Neural progenitor cell (in vitro differentiated cells): ENCODE results near the gene RRM2. TPM values are rescaled to one million over a fixed set of nuclear protein-coding genes. Genes with fewer than 3 reads are reported as not detected.

Experiments used
- DNase-seq: peaks from one replicate; pipeline ENCODE4 v3.0.0-alpha.2; 2016; ENCODE audit warnings: low spot score
- H2AFZ ChIP-seq: fragments of 200-600 bp; sonication (generic); replicated peaks from 2 replicates; pipeline ENCODE4 v1.6.1; 2016; ENCODE audit warnings: antibody characterized with exemption
- H3F3A ChIP-seq: fragments of 200-600 bp; sonication (generic); 2 replicates; pipeline ENCODE4 v1.6.1; 2016; ENCODE audit warnings: antibody characterized with exemption, low read depth
- H3K27ac ChIP-seq: fragments of 200-600 bp; sonication (generic); 2 replicates; pipeline ENCODE4 v1.5.1; 2016; ENCODE audit warnings: mild to moderate bottlenecking
- H3K27me3 ChIP-seq: fragments of 200-600 bp; sonication (generic); 2 replicates; pipeline ENCODE4 v1.6.1; 2016; ENCODE audit warnings: mild to moderate bottlenecking, moderate library complexity
- H3K36me3 ChIP-seq: fragments of 200-600 bp; sonication (generic); 2 replicates; pipeline ENCODE4 v1.5.1; 2016
- H3K4me1 ChIP-seq: fragments of 200-600 bp; sonication (generic); 2 replicates; pipeline ENCODE4 v1.6.1; 2016; ENCODE audit warnings: mixed run types
- H3K4me2 ChIP-seq: fragments of 200-600 bp; sonication (generic); 2 replicates; pipeline ENCODE4 v1.6.1; 2016
- H3K4me3 ChIP-seq: fragments of 200-600 bp; sonication (generic); 2 replicates; pipeline ENCODE4 v1.5.1; 2016
- H3K79me2 ChIP-seq: fragments of 200-600 bp; sonication (generic); 2 replicates; pipeline ENCODE4 v1.6.1; 2016; ENCODE audit warnings: low read depth
- H3K9ac ChIP-seq: fragments of 200-600 bp; sonication (generic); 2 replicates; pipeline ENCODE4 v1.6.1; 2016
- H3K9me3 ChIP-seq: fragments of 200-600 bp; sonication (generic); 2 replicates; pipeline ENCODE4 v1.5.1; 2016; ENCODE audit warnings: low read depth
- H4K20me1 ChIP-seq: fragments of 200-600 bp; sonication (generic); 2 replicates; pipeline ENCODE4 v1.6.1; 2016; ENCODE audit warnings: low read depth
- H3K27ac Mint-ChIP-seq: 3 replicates; pipeline ENCODE4 v1.8.0; 2021; ENCODE audit warnings: mixed read lengths
- H3K27me3 Mint-ChIP-seq: 2 replicates; pipeline ENCODE4 v1.8.0; 2022; ENCODE audit warnings: low read depth, mild to moderate bottlenecking, inconsistent platforms, moderate library complexity, mixed read lengths; ENCODE audit not compliant: insufficient read depth
- H3K36me3 Mint-ChIP-seq: 3 replicates; pipeline ENCODE4 v1.8.0; 2021; ENCODE audit warnings: mixed read lengths
- H3K4me1 Mint-ChIP-seq: 3 replicates; pipeline ENCODE4 v1.8.0; 2021; ENCODE audit warnings: mixed read lengths
- H3K4me3 Mint-ChIP-seq: 3 replicates; pipeline ENCODE4 v1.8.0; 2021; ENCODE audit warnings: mild to moderate bottlenecking, moderate library complexity, mixed read lengths
- H3K9me3 Mint-ChIP-seq: 3 replicates; pipeline ENCODE4 v1.8.0; 2020; ENCODE audit warnings: mixed read lengths
- EZH2 ChIP-seq: fragments of 200-600 bp; sonication (generic); IDR thresholded peaks from 2 replicates; pipeline ENCODE4 v1.6.1; 2017; ENCODE audit warnings: antibody characterized with exemption, mild to moderate bottlenecking, moderate library complexity
- EZH2phosphoT487 ChIP-seq: fragments of 200-600 bp; sonication (generic); IDR thresholded peaks from 2 replicates; pipeline ENCODE4 v1.6.1; 2017; ENCODE audit warnings: antibody characterized with exemption
- total RNA-seq: library from RNA; depleted of rRNA; stranded (reverse); fragments of >200 nt; gene quantifications from 2 replicates; pipeline ENCODE4 v1.2.3, GENCODE V29; 2015; ENCODE audit warnings: low replicate concordance
- TF ChIP-seq, protein P1 (sequence below): fragments of 200-600 bp; sonication (generic); IDR thresholded peaks from 2 replicates; pipeline ENCODE4 v1.5.1; 2017; ENCODE audit warnings: antibody characterized with exemption, mild to moderate bottlenecking

Gene RRM2
- total RNA-seq, 1 donor from 2014 or later = 66.0 TPM

DNA sequence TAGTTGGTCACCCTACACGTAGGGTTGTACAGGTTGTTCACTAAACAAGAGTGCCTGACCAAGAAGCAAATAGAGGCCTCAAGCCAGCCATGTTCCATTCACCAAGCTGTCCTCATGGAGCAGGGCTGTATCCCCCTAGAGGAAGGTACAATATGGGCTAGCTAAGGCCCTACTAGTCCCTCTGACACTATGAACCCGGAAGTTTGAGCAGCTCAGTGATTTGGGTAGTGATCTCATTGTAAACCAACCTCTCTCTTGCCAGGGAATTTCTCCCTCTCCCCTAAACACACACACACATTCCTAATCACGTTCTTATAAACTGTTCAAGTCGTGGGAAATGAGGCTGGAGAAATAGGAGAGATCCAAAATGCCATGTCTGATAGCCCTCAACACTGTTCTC, 35.6 kb upstream of the RRM2 start:
- Histone ChIP-seq H3K9me3 (no peaks in the 10 kb centered on the region), H3K79me2 (no peaks in the 10 kb centered on the region), H3K4me3 (no peak overlapping the region), H3K9ac (no peak overlapping the region), H3K36me3 (no peaks in the 10 kb centered on the region), H4K20me1 (no peaks in the 10 kb centered on the region), H3K27me3 (peaks cover 28% of the 10 kb centered on the region), H3K4me2 (no peak overlapping the region), H2AFZ (no peak overlapping the region), H3K4me1 (no peaks in the 10 kb centered on the region), H3F3A (no peaks in the 10 kb centered on the region), H3K27ac (no peak overlapping the region)
- TF ChIP-seq EZH2 (no peak), EZH2phosphoT487 (no peak)
- TF ChIP-seq, protein P1, sequence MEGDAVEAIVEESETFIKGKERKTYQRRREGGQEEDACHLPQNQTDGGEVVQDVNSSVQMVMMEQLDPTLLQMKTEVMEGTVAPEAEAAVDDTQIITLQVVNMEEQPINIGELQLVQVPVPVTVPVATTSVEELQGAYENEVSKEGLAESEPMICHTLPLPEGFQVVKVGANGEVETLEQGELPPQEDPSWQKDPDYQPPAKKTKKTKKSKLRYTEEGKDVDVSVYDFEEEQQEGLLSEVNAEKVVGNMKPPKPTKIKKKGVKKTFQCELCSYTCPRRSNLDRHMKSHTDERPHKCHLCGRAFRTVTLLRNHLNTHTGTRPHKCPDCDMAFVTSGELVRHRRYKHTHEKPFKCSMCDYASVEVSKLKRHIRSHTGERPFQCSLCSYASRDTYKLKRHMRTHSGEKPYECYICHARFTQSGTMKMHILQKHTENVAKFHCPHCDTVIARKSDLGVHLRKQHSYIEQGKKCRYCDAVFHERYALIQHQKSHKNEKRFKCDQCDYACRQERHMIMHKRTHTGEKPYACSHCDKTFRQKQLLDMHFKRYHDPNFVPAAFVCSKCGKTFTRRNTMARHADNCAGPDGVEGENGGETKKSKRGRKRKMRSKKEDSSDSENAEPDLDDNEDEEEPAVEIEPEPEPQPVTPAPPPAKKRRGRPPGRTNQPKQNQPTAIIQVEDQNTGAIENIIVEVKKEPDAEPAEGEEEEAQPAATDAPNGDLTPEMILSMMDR = no peak
- H3K36me3 Mint-ChIP-seq = no peaks in the 10 kb centered on the region
- no peak for DNase-seq
- H3K27ac Mint-ChIP-seq = no peak overlapping the region
- H3K4me1 Mint-ChIP-seq = peaks cover 10% of the 10 kb centered on the region
- H3K27me3 Mint-ChIP-seq = peaks cover 26% of the 10 kb centered on the region
- H3K9me3 Mint-ChIP-seq = no peaks in the 10 kb centered on the region
- no peak overlapping the region for H3K4me3 Mint-ChIP-seq

DNA sequence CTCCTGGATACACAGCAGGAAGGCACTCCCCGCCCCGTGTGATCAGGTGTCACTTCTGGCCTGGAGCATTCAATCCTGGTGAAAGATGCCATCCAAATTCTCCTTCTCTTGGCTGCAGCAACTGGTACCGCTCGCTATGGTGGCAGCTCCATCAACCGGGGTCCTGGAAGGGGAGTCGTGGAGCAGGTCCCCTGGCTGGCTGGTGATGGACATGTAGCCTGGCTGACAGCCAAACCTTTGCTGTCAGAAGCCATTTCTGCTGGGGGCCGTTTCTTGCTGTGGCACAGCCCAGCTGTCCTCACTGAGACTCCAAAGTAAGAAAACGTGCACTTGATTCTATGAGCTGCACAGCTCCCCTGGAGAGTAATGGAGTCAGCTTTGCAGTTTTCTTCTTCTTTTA, 35.2 kb upstream of the RRM2 start:
- no peaks in the 10 kb centered on the region for H3K9me3 ChIP-seq
- peaks cover 24% of the 10 kb centered on the region for H3K27me3 ChIP-seq
- no peak overlapping the region for H3K4me3 ChIP-seq
- no peaks in the 10 kb centered on the region for H4K20me1 ChIP-seq
- Mint-ChIP-seq H3K27ac (no peak overlapping the region), H3K27me3 (peaks cover 24% of the 10 kb centered on the region), H3K4me1 (peaks cover 10% of the 10 kb centered on the region), H3K9me3 (no peaks in the 10 kb centered on the region), H3K36me3 (no peaks in the 10 kb centered on the region), H3K4me3 (no peak overlapping the region)
- no peak for DNase-seq
- no peaks in the 10 kb centered on the region for H3F3A ChIP-seq
- H3K27ac ChIP-seq = no peak overlapping the region
- H3K4me2 ChIP-seq = no peak overlapping the region
- TF ChIP-seq EZH2 (no peak), EZH2phosphoT487 (no peak)
- TF ChIP-seq, protein P1 = no peak
- H2AFZ ChIP-seq = no peak overlapping the region
- no peaks in the 10 kb centered on the region for H3K36me3 ChIP-seq
- no peaks in the 10 kb centered on the region for H3K79me2 ChIP-seq
- H3K4me1 ChIP-seq = no peaks in the 10 kb centered on the region
- H3K9ac ChIP-seq = no peak overlapping the region

DNA sequence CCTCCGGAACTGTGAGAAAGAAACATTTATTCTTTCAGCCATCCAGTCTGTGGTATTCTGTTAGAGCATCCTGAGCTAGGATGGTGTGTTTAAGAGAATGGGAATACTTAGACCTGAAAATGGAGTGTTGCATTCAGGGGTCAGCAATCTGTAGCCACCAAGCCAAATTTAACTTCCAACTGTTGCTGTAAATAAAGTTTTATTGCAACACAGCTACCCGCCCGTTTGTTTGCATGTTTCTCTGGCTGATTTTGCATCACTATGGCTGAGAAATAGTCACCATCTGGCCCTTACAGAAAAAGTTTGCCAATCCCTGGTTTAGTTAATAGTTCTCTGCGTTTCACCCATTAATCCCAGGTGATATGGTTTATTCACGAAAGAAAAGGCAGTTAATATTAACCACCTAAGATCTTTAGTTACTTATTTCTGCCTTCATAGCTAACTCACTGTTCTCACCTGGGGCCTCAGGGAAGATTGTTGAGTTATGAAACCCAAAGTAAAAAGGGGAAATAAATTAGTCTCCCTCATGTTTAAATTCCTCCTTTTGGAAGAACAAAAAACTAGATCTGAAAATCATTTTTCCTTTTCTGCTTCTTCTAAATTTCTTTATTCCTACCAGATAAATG, 32.9 kb upstream of the RRM2 start:
- no peak for DNase-seq
- Histone ChIP-seq H3K4me3 (no peak overlapping the region), H3K9ac (no peak overlapping the region), H3K9me3 (no peaks in the 10 kb centered on the region), H3K79me2 (no peaks in the 10 kb centered on the region), H2AFZ (no peak overlapping the region), H4K20me1 (no peaks in the 10 kb centered on the region), H3K27ac (no peak overlapping the region), H3K4me1 (peaks cover 6% of the 10 kb centered on the region), H3K36me3 (no peaks in the 10 kb centered on the region), H3F3A (no peaks in the 10 kb centered on the region), H3K4me2 (no peak overlapping the region), H3K27me3 (peaks cover under 1% of the 10 kb centered on the region)
- no peak overlapping the region for H3K27ac Mint-ChIP-seq
- H3K36me3 Mint-ChIP-seq = peaks cover 2% of the 10 kb centered on the region
- TF ChIP-seq, protein P1 = no peak
- TF ChIP-seq EZH2phosphoT487 (no peak), EZH2 (no peak)
- peaks cover 12% of the 10 kb centered on the region for H3K27me3 Mint-ChIP-seq
- no peaks in the 10 kb centered on the region for H3K9me3 Mint-ChIP-seq
- H3K4me1 Mint-ChIP-seq = peaks cover 20% of the 10 kb centered on the region
- no peak overlapping the region for H3K4me3 Mint-ChIP-seq
